WTC11 (cell line): ENCODE results near the gene MDH2.

ENCODE experiments used
- ATF1 ChIP-seq: sonication (generic); formaldehyde crosslinking; IDR thresholded peaks from 2 replicates; pipeline ENCODE4 v1.8.1; 2023; ENCODE audit warnings: mild to moderate bottlenecking, moderate library complexity, missing genetic modification reagents
- CTCF ChIP-seq: fragments of 200-600 bp; IDR thresholded peaks from 2 replicates; pipeline ENCODE4 v1.8.0; 2022; ENCODE audit warnings: antibody characterized with exemption
- JAZF1 ChIP-seq: fragments of 250-450 bp; sonication (Bioruptor Pico); IDR thresholded peaks from 2 replicates; pipeline ENCODE4 v1.9.0; 2021; ENCODE audit warnings: moderate library complexity, mild to moderate bottlenecking, inconsistent platforms
- RORB ChIP-seq: fragments of 250-450 bp; sonication (Bioruptor Pico); IDR thresholded peaks from 2 replicates; pipeline ENCODE4 v1.9.0; 2021; ENCODE audit warnings: mild to moderate bottlenecking

GRCh38 chr7:76023002-76023401 lies 24.9 kb upstream of the MDH2 start:
- TF ChIP-seq ATF1 (CRISPR knock-in tag) (no peak), RORB (CRISPR knock-in tag) (no peak), CTCF (no peak), JAZF1 (no peak)
